HUES48 (cell line): Measurements from ENCODE around the gene ZNF516.

Source experiments
- H3K27ac ChIP-seq: one replicate; pipeline ENCODE4 v1.7.0; 2013; ENCODE audit warnings: low read depth, low read length, inconsistent platforms
- H3K27me3 ChIP-seq: 2 replicates; pipeline ENCODE4 v1.6.1; 2013; ENCODE audit warnings: mild to moderate bottlenecking, low read length; ENCODE audit not compliant: control insufficient read depth, insufficient read depth
- H3K36me3 ChIP-seq: 2 replicates; pipeline ENCODE4 v1.6.1; 2013; ENCODE audit warnings: low read length; ENCODE audit not compliant: control insufficient read depth, insufficient read depth
- H3K4me1 ChIP-seq: 2 replicates; pipeline ENCODE4 v1.6.1; 2013; ENCODE audit warnings: mild to moderate bottlenecking, low read length; ENCODE audit not compliant: control insufficient read depth, insufficient read depth
- H3K4me3 ChIP-seq: 2 replicates; pipeline ENCODE4 v1.5.1; 2013; ENCODE audit warnings: mild to moderate bottlenecking, low read depth, low read length
- H3K9ac ChIP-seq: 2 replicates; pipeline ENCODE4 v1.6.1; 2013; ENCODE audit warnings: mild to moderate bottlenecking, low read depth, low read length, moderate library complexity
- H3K9me3 ChIP-seq: 2 replicates; pipeline ENCODE4 v1.6.1; 2013; ENCODE audit warnings: low read length; ENCODE audit not compliant: control insufficient read depth, insufficient read depth

The ZNF516 gene

GRCh38 chr18:76350134-76351025 is 144.7 kb downstream of the ZNF516 start:
- Histone ChIP-seq H3K4me1 (peaks cover 10% of the 10 kb centered on the region; the same call in 1 of the 2 replicates), H3K9me3 (no peaks in the 10 kb centered on the region), H3K27ac (no peak overlapping the region), H3K9ac (no peak overlapping the region), H3K27me3 (no peaks in the 10 kb centered on the region), H3K4me3 (no peak overlapping the region), H3K36me3 (no peaks in the 10 kb centered on the region)

- Histone ChIP-seq H3K9me3 (no peaks in the 10 kb centered on the region), H3K27me3 (no peaks in the 10 kb centered on the region), H3K27ac (no peak overlapping the region), H3K9ac (no peak overlapping the region), H3K4me3 (peak overlapping the region; percentile 32; the same call in 1 of the 2 replicates), H3K36me3 (no peaks in the 10 kb centered on the region), H3K4me1 (peaks cover 10% of the 10 kb centered on the region; the same call in 1 of the 2 replicates)
Measured at GRCh38 chr18:76349067-76349715, 145.9 kb downstream of the ZNF516 start.

GRCh38 chr18:76348267-76349066 is 146.6 kb downstream of the ZNF516 start:
- Histone ChIP-seq H3K9ac (no peak overlapping the region), H3K36me3 (no peaks in the 10 kb centered on the region), H3K27ac (no peak overlapping the region), H3K9me3 (no peaks in the 10 kb centered on the region), H3K4me3 (peak overlapping the region; percentile 32; the same call in 1 of the 2 replicates), H3K27me3 (no peaks in the 10 kb centered on the region), H3K4me1 (peaks cover 10% of the 10 kb centered on the region; the same call in 1 of the 2 replicates)

GRCh38 chr18:76347341-76347740 is 147.7 kb downstream of the ZNF516 start:
- no peaks in the 10 kb centered on the region for H3K27me3 ChIP-seq
- H3K36me3 ChIP-seq, result no peaks in the 10 kb centered on the region
- no peak overlapping the region for H3K4me3 ChIP-seq
- H3K27ac ChIP-seq, result no peak overlapping the region
- H3K9ac ChIP-seq, result no peak overlapping the region
- H3K9me3 ChIP-seq, result no peaks in the 10 kb centered on the region
- H3K4me1 ChIP-seq, result peaks cover 10% of the 10 kb centered on the region; the same call in 1 of the 2 replicates

GRCh38 chr18:76346490-76347130 is 148.4 kb downstream of the ZNF516 start:
- Histone ChIP-seq H3K4me1 (peaks cover 10% of the 10 kb centered on the region; the same call in 1 of the 2 replicates), H3K27me3 (no peaks in the 10 kb centered on the region), H3K9me3 (no peaks in the 10 kb centered on the region), H3K9ac (no peak overlapping the region), H3K4me3 (no peak overlapping the region), H3K36me3 (no peaks in the 10 kb centered on the region), H3K27ac (no peak overlapping the region)

GRCh38 chr18:76345901-76346300 is 149.1 kb downstream of the ZNF516 start:
- H3K9ac ChIP-seq, result no peak overlapping the region
- peaks cover 10% of the 10 kb centered on the region; the same call in 1 of the 2 replicates for H3K4me1 ChIP-seq
- no peaks in the 10 kb centered on the region for H3K9me3 ChIP-seq
- no peaks in the 10 kb centered on the region for H3K36me3 ChIP-seq
- no peaks in the 10 kb centered on the region for H3K27me3 ChIP-seq
- H3K4me3 ChIP-seq, result no peak overlapping the region
- H3K27ac ChIP-seq, result no peak overlapping the region

- Histone ChIP-seq H3K27me3 (no peaks in the 10 kb centered on the region), H3K4me3 (no peak overlapping the region), H3K4me1 (peaks cover 6% of the 10 kb centered on the region; the same call in 1 of the 2 replicates), H3K9me3 (no peaks in the 10 kb centered on the region), H3K9ac (no peak overlapping the region), H3K27ac (no peak overlapping the region), H3K36me3 (no peaks in the 10 kb centered on the region)
Measured at GRCh38 chr18:76343938-76344569, 151.0 kb downstream of the ZNF516 start.

- H3K9me3 ChIP-seq, result no peaks in the 10 kb centered on the region
- no peak overlapping the region for H3K4me3 ChIP-seq
- H3K36me3 ChIP-seq, result no peaks in the 10 kb centered on the region
- no peaks in the 10 kb centered on the region for H3K27me3 ChIP-seq
- no peak overlapping the region for H3K9ac ChIP-seq
- no peak overlapping the region for H3K27ac ChIP-seq
- no peaks in the 10 kb centered on the region for H3K4me1 ChIP-seq
Measured at GRCh38 chr18:76340410-76340809, 154.6 kb downstream of the ZNF516 start.

GRCh38 chr18:76339246-76339620 is 155.8 kb downstream of the ZNF516 start:
- Histone ChIP-seq H3K9me3 (no peaks in the 10 kb centered on the region), H3K4me3 (no peak overlapping the region), H3K27me3 (no peaks in the 10 kb centered on the region), H3K27ac (no peak overlapping the region), H3K36me3 (no peaks in the 10 kb centered on the region), H3K4me1 (no peaks in the 10 kb centered on the region), H3K9ac (no peak overlapping the region)

GRCh38 chr18:76338619-76339245 is 156.3 kb downstream of the ZNF516 start:
- Histone ChIP-seq H3K9me3 (no peaks in the 10 kb centered on the region), H3K4me1 (no peaks in the 10 kb centered on the region), H3K9ac (no peak overlapping the region), H3K36me3 (no peaks in the 10 kb centered on the region), H3K27ac (no peak overlapping the region), H3K27me3 (no peaks in the 10 kb centered on the region), H3K4me3 (no peak overlapping the region)
